Tibial nerve (tissue), 4 donors: Measurements from ENCODE around the gene MAN1A1.

ENCODE experiments used
- CTCF ChIP-seq, 5 experiments: fragments of 200-600 bp in 3 of 5; fragments of 450-650 bp in 2 of 5; sonication (generic) in 3 of 5; IDR thresholded peaks; one replicate each; pipeline ENCODE4 v1.5.1; 2016 to 2019; ENCODE audit warnings: antibody characterized with exemption in 5 of 5, mild to moderate bottlenecking in 3 of 5, moderate library complexity in 2 of 5
- EP300 ChIP-seq, 2 donors: sonication (generic); formaldehyde crosslinking; IDR thresholded peaks; one replicate each; pipeline ENCODE4 v1.6.1; 2017; ENCODE audit warnings: antibody characterized with exemption in 2 of 2, mild to moderate bottlenecking in 1 of 2
- POLR2A ChIP-seq, 2 donors: fragments of 450-650 bp; IDR thresholded peaks; one replicate each; pipeline ENCODE4 v1.6.1; 2017; ENCODE audit warnings: antibody characterized with exemption in 2 of 2, mild to moderate bottlenecking in 2 of 2, moderate library complexity in 2 of 2

GRCh38 chr6:119201480-119201879, 148.1 kb downstream of the MAN1A1 start:
- TF ChIP-seq CTCF (IDR thresholded peaks at IDR 0.05) (no peak), POLR2A (IDR thresholded peaks at IDR 0.05) (no peak), EP300 (IDR thresholded peaks at IDR 0.05) (no peak)
